ENCODE results near the gene WDR88. TPM values are rescaled to one million over a fixed set of nuclear protein-coding genes. Genes with fewer than 3 reads are reported as not detected.

WDR88 gene
- total RNA-seq, 1 donor from 2014 or later: not detected

DNA sequence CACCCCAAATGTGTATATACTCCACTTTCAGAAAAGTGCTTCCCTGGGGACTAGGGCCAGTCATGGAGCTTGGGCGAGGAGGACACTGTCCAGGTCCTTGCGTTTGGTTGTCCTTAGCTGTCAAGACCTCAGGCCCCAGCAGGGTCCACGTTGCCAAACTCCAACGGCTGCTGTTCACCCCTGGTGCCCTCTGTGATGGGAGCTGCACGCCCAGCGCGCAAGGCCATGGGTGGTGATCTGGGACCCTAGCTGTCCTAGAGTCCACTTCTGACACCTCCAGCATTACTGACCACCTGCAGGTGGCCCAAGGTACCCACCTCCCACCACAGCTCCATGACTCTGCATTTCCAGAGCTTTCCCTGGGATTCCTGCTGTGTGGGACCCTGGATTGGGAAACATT, 66.3 kb downstream of the WDR88 start:
- Histone ChIP-seq H3K4me3 (ENCODE audit: low read depth, low read length) (no peak overlapping the region), H3K36me3 (ENCODE audit: control insufficient read depth, insufficient read depth, low read length) (no peaks in the 10 kb centered on the region), H3K27me3 (ENCODE audit: control insufficient read depth, insufficient read depth, low read length) (peaks cover 2% of the 10 kb centered on the region)
- FAIRE-seq (no peak), DNase-seq (ENCODE audit: low read depth) (no peak)
- no peak for TF ChIP-seq CTCF (IDR thresholded peaks at IDR 0.05; ENCODE audit: insufficient read depth, low read length, severe bottlenecking)

- Histone ChIP-seq H3K36me3 (ENCODE audit: control insufficient read depth, insufficient read depth, low read length) (no peaks in the 10 kb centered on the region), H3K4me3 (ENCODE audit: low read depth, low read length) (no peak overlapping the region), H3K27me3 (ENCODE audit: control insufficient read depth, insufficient read depth, low read length) (no peaks in the 10 kb centered on the region)
- FAIRE-seq: no peak
- TF ChIP-seq CTCF (IDR thresholded peaks at IDR 0.05; ENCODE audit: insufficient read depth, low read length, severe bottlenecking): no peak
- no peak for DNase-seq (ENCODE audit: low read depth)
Measured at GRCh38 chr19:33199441-33200265, 67.7 kb downstream of the WDR88 start.

DNA sequence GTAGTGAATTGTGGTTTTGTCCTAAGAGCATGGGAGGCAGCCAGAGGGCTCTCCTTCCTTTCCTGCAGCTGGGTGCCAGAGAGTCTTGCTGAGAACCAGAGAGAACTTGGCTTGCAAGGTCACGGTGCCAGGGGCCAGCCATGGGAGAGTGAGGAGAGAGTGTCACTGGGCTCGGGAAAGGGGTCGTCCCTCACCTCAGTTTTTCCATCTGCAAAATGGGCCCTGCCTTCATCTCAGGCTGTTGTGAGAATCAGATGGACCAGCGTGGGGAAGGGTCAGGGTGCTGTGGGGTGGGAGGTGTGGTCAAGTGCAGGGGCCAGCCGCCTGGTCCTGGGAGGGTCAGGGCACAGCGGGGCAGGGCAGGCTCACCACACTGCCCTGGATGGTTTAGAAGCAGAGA, 69.6 kb downstream of the WDR88 start:
- Histone ChIP-seq H3K4me3 (ENCODE audit: low read depth, low read length) (no peak overlapping the region), H3K36me3 (ENCODE audit: control insufficient read depth, insufficient read depth, low read length) (no peaks in the 10 kb centered on the region), H3K27me3 (ENCODE audit: control insufficient read depth, insufficient read depth, low read length) (no peaks in the 10 kb centered on the region)
- no peak for TF ChIP-seq CTCF (IDR thresholded peaks at IDR 0.05; ENCODE audit: insufficient read depth, low read length, severe bottlenecking)
- no peak for FAIRE-seq
- no peak for DNase-seq (ENCODE audit: low read depth)

GRCh38 chr19:33201886-33202545, 70.1 kb downstream of the WDR88 start:
- FAIRE-seq (no peak), DNase-seq (ENCODE audit: low read depth) (no peak)
- H3K27me3 ChIP-seq (ENCODE audit: control insufficient read depth, insufficient read depth, low read length): no peaks in the 10 kb centered on the region
- H3K36me3 ChIP-seq (ENCODE audit: control insufficient read depth, insufficient read depth, low read length): no peaks in the 10 kb centered on the region
- no peak overlapping the region for H3K4me3 ChIP-seq (ENCODE audit: low read depth, low read length)
- TF ChIP-seq CTCF (IDR thresholded peaks at IDR 0.05; ENCODE audit: insufficient read depth, low read length, severe bottlenecking): no peak

- DNase-seq (ENCODE audit: low read depth) (no peak), FAIRE-seq (peak; percentile 99)
- Histone ChIP-seq H3K4me3 (ENCODE audit: low read depth, low read length) (no peak overlapping the region), H3K36me3 (ENCODE audit: control insufficient read depth, insufficient read depth, low read length) (no peaks in the 10 kb centered on the region), H3K27me3 (ENCODE audit: control insufficient read depth, insufficient read depth, low read length) (no peaks in the 10 kb centered on the region)
- no peak for TF ChIP-seq CTCF (IDR thresholded peaks at IDR 0.05; ENCODE audit: insufficient read depth, low read length, severe bottlenecking)
Measured at GRCh38 chr19:33202546-33203507, 70.9 kb downstream of the WDR88 start.

Measured in bronchial epithelial cell (primary cell).